Diencephalon (tissue), 1 donor: ENCODE measurements around the gene CMC4. TPM values are rescaled to one million over a fixed set of nuclear protein-coding genes. Genes with fewer than 3 reads are reported as not detected.

Experiments used
- total RNA-seq: library from RNA; depleted of rRNA; stranded (reverse); fragments of >200 nt; gene quantifications from one replicate; pipeline ENCODE4 v1.2.3, GENCODE V29; 2014

CMC4 gene
- 6.7 TPM for total RNA-seq

GRCh38 chrX:155070975-155071693 is at the start of gene CMC4, which contains the start of the genes BRCC3 and MTCP1:
Gene CMC4, minus strand, starts transcription at chrX:155071136. Its CDS starts 7,113 bp downstream, at chrX:155064023.
Gene BRCC3, plus strand, starts transcription at chrX:155071508. Its CDS starts 20 bp downstream, at chrX:155071528.
Gene MTCP1, minus strand, starts transcription at chrX:155071136. Its CDS starts 5,126 bp downstream, at chrX:155066010.

GRCh38 chrX:155026727-155027508 is 44.0 kb downstream of the CMC4 start, which contains the start of gene FUNDC2:
Gene FUNDC2, plus strand, starts transcription at chrX:155026844. Its CDS starts 95 bp downstream, at chrX:155026939.

GRCh38 chrX:155022585-155022984 is 48.4 kb downstream of the CMC4 start, which contains the start of gene F8:
Gene F8, minus strand, starts transcription at chrX:155022723. Its CDS starts 171 bp downstream, at chrX:155022552.

Other genes with a start within 250 kb of the CMC4 start
- gene SMIM9, start 236.5 kb downstream of the CMC4 start, total RNA-seq = not detected
- 3.9 TPM for gene F8A1, start 184.8 kb downstream of the CMC4 start, total RNA-seq
- gene F8, start 48.4 kb downstream of the CMC4 start, total RNA-seq = 6.7 TPM
- gene FUNDC2, start 44.3 kb downstream of the CMC4 start, total RNA-seq = 29.8 TPM
- gene MTCP1, start within 50 bp of the CMC4 start, total RNA-seq = 10.4 TPM
- gene BRCC3, start 372 bp upstream of the CMC4 start, total RNA-seq = 21.9 TPM
- gene VBP1, start 145.3 kb upstream of the CMC4 start, total RNA-seq = 137 TPM
- gene RAB39B, start 193.4 kb upstream of the CMC4 start, total RNA-seq = 34.1 TPM